ENCODE data around the gene STAT6. TPM values are rescaled to one million over a fixed set of nuclear protein-coding genes. Genes with fewer than 3 reads are reported as not detected.

The STAT6 gene
- total and polyA plus RNA-seq, 10 of the 15 experiments (the other 5 are each of a cell fraction or from before 2014, with no cell fraction given) = 14.2 to 176 (median 89.6) TPM

- TF ChIP-seq IRF5 (IDR thresholded peaks at IDR 0.05; ENCODE audit: borderline replicate concordance) (no peak), LARP7 (IDR thresholded peaks at IDR 0.05) (no peak; the same call in 1 of the 2 replicates), BCL3 (IDR thresholded peaks at IDR 0.05; ENCODE audit: borderline replicate concordance, insufficient read depth, low read depth, low read length, poor library complexity, severe bottlenecking) (no peak), PRDM15 (CRISPR knock-in tag; IDR thresholded peaks at IDR 0.05) (no peak), MAX (IDR thresholded peaks at IDR 0.05; ENCODE audit: low read depth, low read length) (no peak), ZBTB40 (IDR thresholded peaks at IDR 0.05; ENCODE audit: borderline replicate concordance) (peak; percentile 27; the same call in 1 of the 2 replicates), EGR1 (IDR thresholded peaks at IDR 0.05; ENCODE audit: borderline replicate concordance in 1 of 2, low read depth in 2 of 2, low read length in 2 of 2) (peak in 1 of 2 experiments; percentile 97; a peak in 2 of 3 replicates), CHD1 (IDR thresholded peaks at IDR 0.05; ENCODE audit: low read depth, low read length) (peak; percentile 16; the same call in 1 of the 2 replicates), CTCF (IDR thresholded peaks at IDR 0.05 in 2 of 3, conservative IDR thresholded peaks at IDR 0.05 in 1 of 3; ENCODE audit: control insufficient read depth in 2 of 3, extremely low read depth in 1 of 3, insufficient read depth in 1 of 3, low read depth in 3 of 3, low read length in 3 of 3) (peak; percentile 35 to 45 (median 45); a peak in 5 of 6 replicates), BCL11A (IDR thresholded peaks at IDR 0.05; ENCODE audit: low read depth, low read length) (no peak)
These were observed 24.6 kb downstream of the STAT6 start (continued) for GRCh38 chr12:57086493-57087009.
